Measurements from ENCODE around the gene ERH.
"Not testable (repeated sequence)": the region's sequence is repeated elsewhere in the genome, so short reads cannot be mapped to it uniquely, and the experiment has no call there.

The ERH gene

DNA sequence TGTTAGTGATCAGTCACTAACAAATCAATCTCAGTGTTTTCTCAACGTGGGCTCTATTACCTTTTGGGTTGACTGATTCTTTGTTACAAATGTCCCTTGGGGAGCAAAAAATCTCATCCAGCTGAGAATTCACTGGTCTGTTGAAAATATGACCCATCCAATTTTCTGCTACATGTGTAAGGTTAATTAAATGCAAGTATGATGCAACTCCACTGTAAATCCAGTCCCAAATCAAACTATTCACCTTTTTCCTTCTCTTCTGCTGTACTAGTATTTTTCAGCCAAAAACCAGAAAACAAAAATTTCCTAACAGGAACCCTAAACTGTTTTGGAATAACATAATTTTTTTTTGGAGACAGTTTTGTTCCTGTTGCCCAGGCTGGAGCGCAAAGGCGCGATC is 2.2 kb downstream of the ERH start:
- no peak for DNase-seq (ENCODE audit: low spot score)

GRCh38 chr14:69392481-69392880 is 5.6 kb downstream of the ERH start:
- no peak for DNase-seq (ENCODE audit: low spot score)

DNA sequence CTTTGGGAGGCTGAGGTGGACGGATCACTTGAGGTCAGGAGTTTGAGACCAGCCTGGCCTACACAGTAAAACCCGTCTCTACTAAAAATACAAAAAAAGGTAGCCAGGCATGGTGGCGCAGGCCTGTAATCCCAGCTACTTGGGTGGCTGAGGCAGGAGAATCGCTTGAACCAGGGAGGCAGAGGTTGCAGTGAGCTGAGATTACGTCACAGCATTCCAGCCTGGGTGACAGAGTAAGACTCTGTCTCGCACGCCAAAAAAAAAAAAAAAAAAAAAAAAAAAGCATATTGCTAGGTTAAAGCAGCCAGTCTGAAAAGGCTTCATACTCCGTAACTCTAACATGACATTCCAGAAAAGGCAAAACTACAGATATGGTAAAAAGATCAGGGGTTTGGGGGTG is 6.7 kb downstream of the ERH start:
- not testable (repeated sequence) for DNase-seq (ENCODE audit: low spot score)

DNA sequence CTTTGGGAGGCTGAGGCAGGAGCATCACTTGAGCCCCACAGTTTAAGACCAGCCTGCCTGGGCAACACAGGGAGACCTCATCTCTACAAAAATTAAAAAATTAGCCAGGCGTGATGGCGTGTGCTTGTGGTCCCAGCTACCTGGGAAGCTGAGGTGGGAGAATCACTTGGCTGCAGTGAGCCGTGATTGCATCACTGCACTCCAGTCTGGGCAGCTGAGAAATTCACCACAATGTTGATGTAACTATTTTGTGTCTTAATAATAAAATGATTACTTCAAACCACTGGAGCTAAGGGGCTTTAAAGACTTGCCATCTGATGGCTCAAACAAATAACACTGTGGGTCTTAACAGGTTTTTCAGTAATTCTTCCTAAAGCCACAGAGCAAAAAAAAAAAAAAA is 10.8 kb downstream of the ERH start:
- DNase-seq (ENCODE audit: low spot score) = no peak

DNA sequence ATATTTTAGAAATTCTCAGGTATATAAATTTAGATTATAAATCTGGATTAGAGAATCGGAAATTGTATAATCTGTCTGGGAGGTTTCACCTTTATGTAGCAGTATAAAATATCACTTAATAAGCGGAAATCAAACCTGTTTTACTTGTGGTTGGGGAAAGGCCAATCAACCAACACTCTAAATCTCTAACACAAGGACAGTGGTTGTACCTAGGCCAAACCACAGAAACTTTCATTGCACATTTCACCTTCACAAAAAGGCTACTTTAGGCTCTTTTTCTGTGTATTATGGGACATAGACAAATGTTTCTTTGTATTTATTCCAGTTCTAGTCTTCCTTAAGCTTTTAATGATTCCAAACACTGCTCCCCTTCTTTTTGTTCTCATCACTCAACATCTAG is 19.8 kb downstream of the ERH start:
- no peak for DNase-seq (ENCODE audit: low spot score)

GRCh38 chr14:69376439-69376838 is 21.7 kb downstream of the ERH start:
- DNase-seq (ENCODE audit: low spot score) = no peak

DNA sequence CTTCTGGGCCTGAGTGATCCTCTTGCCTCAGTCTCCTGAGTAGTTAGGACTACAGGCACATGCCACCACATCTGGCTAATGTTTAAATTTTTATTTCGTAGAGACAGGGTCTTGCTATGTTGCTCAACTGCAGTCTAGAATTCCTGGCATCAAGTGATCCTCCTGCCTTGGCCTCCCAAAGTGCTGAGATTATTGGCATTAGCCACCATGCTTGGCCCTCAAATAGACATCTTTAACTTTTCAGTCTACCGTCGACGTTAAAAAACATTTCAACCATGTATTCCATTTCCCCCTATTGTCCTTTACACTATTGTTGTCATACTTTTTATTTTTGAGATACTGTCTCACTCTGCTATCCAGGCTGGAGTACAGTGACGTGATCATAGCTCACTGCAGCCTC is 22.4 kb downstream of the ERH start:
- no peak for DNase-seq (ENCODE audit: low spot score)

DNA sequence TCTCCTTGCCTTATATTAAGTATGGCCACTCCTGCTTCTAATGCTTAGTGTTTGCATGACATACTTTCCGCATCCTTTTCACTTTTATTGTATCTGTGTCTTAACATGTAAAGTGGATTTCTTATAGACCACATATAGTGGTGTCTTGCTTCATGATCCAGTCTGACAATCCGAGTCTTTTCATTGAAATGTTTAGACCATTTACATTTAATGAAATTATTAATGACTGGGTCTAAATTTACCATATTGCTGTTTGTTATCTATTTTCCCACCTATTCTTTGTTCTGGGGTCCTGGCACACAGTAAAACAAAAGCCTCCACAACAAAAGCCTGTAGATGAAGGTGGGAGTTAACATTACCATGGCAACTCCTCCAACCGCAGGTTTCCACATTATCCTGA is 22.9 kb downstream of the ERH start:
- no peak for DNase-seq (ENCODE audit: low spot score)

- DNase-seq (ENCODE audit: low spot score) = no peak
Observed at GRCh38 chr14:69374235-69374634, 23.9 kb downstream of the ERH start.

GRCh38 chr14:69373104-69373503 is 25.0 kb downstream of the ERH start:
- DNase-seq (ENCODE audit: low spot score) = no peak

GRCh38 chr14:69372146-69372545 is 26.0 kb downstream of the ERH start:
- DNase-seq (ENCODE audit: low spot score) = no peak

DNA sequence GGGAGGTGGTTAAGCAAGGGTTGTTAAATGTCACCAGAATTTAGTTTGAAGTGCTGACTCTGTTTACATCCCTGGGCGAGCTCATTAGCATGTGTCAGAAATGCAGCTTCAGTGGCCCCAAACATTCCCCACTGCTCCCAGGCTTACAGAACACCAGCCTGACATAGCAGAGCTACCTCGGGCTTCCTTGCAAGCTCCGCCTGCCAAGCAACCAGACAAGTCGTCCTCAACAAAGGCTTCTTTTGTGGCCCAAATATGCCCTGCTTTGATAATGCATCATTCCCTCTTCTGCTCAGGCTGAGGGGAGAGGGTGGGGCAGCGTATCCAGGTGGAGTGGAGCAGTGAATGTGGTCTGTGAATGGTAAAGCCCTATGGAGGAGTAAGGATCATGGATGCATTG is 28.0 kb downstream of the ERH start:
- no peak for DNase-seq (ENCODE audit: low spot score)

DNA sequence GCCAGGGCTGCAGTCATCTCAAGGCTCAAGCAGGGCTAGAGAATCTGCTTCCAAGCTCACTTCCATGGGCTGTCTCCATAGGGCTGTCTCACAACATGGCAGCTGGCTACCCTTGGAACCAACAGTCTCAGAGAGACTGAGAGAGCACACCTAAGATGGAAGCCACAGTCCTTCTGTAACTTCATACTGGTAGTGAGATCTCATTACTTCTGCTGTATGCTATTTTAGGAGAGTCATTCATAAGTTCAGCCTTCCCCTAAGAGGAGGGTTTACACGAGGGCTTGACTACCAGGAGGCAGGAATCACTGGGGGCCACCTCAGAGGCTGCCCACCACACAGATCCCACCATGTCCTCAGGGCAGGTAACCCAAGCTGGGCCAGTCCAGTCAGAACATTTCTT is 29.7 kb downstream of the ERH start:
- no peak for DNase-seq (ENCODE audit: low spot score)

GRCh38 chr14:69366761-69367160 is 31.3 kb downstream of the ERH start:
- no peak for DNase-seq (ENCODE audit: low spot score)

- no peak for DNase-seq (ENCODE audit: low spot score)
Observed at GRCh38 chr14:69366069-69366468, 32.0 kb downstream of the ERH start.

DNA sequence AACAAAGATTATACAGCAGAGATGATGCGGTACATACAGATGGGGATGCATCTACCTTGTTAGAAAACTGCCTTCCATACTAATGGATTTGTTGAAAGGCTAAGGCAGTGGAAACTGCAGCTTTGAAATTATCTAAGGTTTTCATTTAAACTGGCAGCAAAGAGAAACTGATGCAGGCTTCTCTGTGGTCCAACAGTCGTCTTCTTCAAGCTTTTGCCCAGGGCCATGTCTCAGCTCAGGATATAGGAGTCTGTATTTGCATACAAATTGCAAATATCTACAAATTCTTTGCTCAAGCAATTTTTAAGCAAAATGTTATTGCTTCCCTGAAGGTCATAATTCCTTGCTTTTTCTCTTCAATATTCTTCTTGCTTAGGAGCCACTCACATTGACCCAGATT is 33.7 kb downstream of the ERH start:
- no peak for DNase-seq (ENCODE audit: low spot score)

GRCh38 chr14:69363964-69364363 is 34.1 kb downstream of the ERH start:
- no peak for DNase-seq (ENCODE audit: low spot score)

- peak; percentile 73 for DNase-seq (ENCODE audit: low spot score)
Observed at GRCh38 chr14:69363055-69363454, 35.0 kb downstream of the ERH start.

DNA sequence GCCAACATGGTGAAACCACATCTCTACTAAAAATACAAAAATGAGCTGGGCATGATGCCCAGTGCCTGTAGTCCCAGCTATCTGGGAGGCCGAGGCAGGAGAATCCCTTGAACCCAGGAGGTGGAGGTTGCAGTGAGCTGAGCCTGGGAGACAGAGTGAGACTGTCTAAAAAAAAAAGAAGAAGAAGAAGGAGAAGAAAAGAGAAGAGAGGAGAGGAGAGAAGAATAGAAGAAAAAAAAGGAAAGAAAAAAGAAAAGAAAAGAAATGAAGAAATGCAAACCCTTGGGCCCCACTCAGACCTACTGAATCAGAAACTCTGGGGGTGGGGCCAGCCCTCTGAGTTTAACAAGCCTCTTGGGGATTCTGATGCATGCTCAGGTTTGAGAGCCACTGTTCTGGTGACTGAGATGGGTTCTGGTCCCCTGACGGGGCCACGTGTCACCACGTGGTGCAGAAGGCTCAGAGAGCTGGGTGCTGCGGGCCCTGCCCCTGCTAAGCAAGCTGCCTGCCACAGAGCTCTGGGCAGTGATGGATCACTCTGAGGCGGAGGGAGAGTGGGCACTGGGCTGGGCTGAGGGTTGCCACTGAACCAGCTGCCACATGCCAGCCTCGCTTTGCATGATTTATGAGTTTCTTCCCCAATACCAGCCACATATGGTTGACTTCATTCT is 37.5 kb downstream of the ERH start:
- DNase-seq (ENCODE audit: low spot score) = no peak

GRCh38 chr14:69358966-69359365 is 39.1 kb downstream of the ERH start:
- DNase-seq (ENCODE audit: low spot score) = no peak

GRCh38 chr14:69358233-69358963 is 39.7 kb downstream of the ERH start:
- DNase-seq (ENCODE audit: low spot score) = no peak

DNA sequence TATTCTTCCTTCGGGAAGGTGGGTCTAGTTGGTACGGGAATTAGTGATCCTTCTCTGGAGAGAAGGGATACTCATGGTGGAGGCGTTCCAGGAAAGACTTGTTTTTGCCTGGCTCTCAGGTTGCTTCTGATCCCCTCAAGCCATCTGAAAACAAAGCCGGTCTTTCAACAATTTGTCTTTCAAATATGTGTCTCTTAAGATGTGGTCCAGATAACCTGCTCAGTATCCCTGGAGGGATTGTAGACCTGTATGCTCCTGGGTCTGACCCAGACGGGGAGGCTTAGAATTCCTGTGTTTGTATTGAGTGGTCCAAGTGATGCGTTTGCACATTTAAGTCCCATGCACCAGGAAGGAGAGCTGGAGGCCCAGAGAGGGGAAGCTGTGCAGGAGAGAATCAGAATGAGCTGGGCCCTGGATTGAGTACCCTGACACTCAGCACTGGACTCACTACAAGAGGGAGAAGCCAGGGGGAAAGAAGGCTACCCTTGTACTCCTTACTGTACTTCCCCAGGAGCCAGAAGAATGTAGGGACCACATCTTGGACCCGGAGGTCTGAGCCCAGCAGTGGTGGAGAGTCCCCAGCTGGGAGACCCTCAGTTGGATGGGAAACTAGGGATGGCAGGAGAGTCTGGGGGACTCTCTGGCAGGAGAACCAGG is 40.4 kb downstream of the ERH start:
- no peak for DNase-seq (ENCODE audit: low spot score)

GRCh38 chr14:69356903-69357543 is 41.1 kb downstream of the ERH start:
- DNase-seq (ENCODE audit: low spot score) = no peak
